K562 (cell line): ENCODE measurements around the gene TRIM43.
"Not testable (repeated sequence)": the region's sequence is repeated elsewhere in the genome, so short reads cannot be mapped to it uniquely, and the experiment has no call there.

Experiments used
- CBFA2T3 ChIP-seq: fragments of 450-650 bp; IDR thresholded peaks from 2 replicates; pipeline ENCODE4 v1.6.1; 2017
- CTCF ChIP-seq, 3 experiments: IDR thresholded peaks in 2 of 3; conservative IDR thresholded peaks in 1 of 3; 2 replicates each; pipeline ENCODE4 v1.5.1; 2011 to 2012; ENCODE audit warnings: low read length in 3 of 3, mild to moderate bottlenecking in 3 of 3, control low read depth in 2 of 3, improper control_type of control experiment in 1 of 3, inconsistent platforms in 1 of 3, low read depth in 1 of 3, mixed read lengths in 1 of 3, moderate library complexity in 1 of 3; ENCODE audit not compliant: insufficient read depth in 2 of 3
- ELF2 ChIP-seq: fragments of 250-450 bp; sonication (Bioruptor Pico); IDR thresholded peaks from 2 replicates; pipeline ENCODE4 v1.5.0; 2021; ENCODE audit warnings: mild to moderate bottlenecking
- FOXA1 ChIP-seq: fragments of 450-650 bp; IDR thresholded peaks from 2 replicates; pipeline ENCODE4 v1.6.1; 2016; ENCODE audit warnings: mild to moderate bottlenecking, borderline replicate concordance
- POLR2A ChIP-seq: fragments of 450-650 bp; conservative IDR thresholded peaks from 2 replicates; pipeline ENCODE4 v1.6.1; 2016
- SP1 ChIP-seq: sonication (generic); formaldehyde crosslinking; IDR thresholded peaks from 2 replicates; pipeline ENCODE4 v1.8.1; 2022; ENCODE audit warnings: mild to moderate bottlenecking, missing genetic modification reagents
- ZEB2 ChIP-seq: fragments of 450-650 bp; IDR thresholded peaks from 2 replicates; pipeline ENCODE4 v1.6.1; 2016

GRCh38 chr2:95591701-95592100, at the start of gene TRIM43:
- TF ChIP-seq FOXA1; CTCF (IDR thresholded peaks at IDR 0.05 in 2 of 3, conservative IDR thresholded peaks at IDR 0.05 in 1 of 3; ENCODE audit: insufficient read depth in 2 of 3, low read depth in 1 of 3, low read length in 3 of 3); SP1 (CRISPR knock-in tag); POLR2A; ZEB2; ELF2 (CRISPR knock-in tag); CBFA2T3: not testable (repeated sequence)
